Measurements from ENCODE around the gene STOX2. TPM values are rescaled to one million over a fixed set of nuclear protein-coding genes. Genes with fewer than 3 reads are reported as not detected.

STOX2 gene
- total and polyA plus RNA-seq, 8 donors, result 0.29 to 55.8 (median 3.9) TPM

DNA sequence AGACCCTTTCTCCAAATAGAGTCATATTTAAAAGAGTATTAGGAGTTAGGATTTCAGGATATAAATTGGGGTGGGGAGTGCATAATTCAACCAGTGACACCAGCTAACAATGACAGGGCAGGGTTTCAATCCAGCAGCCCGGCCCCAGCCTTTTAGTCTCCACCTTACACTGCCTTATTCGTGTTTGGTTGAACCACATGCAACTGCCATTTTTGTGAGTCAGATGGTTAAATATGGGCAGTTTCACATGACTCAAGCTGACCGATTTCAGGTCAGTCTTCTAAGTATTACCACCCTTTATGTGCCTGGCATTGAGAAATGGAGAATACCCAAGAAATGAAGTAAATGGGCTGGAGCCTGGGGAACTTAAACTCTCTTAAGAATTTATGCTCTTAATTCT lies 102.8 kb downstream of the STOX2 start:
- Histone ChIP-seq H3K4me3 (no peak overlapping the region), H3K36me3 (peaks cover 0 to 22% (median 21%) of the 10 kb centered on the region in 4 donors), H3K27ac (no peak overlapping the region), H3K9me3 (no peaks in the 10 kb centered on the region), H3K27me3 (no peaks in the 10 kb centered on the region), H3K4me1 (peaks cover 0 to 8% (median 2%) of the 10 kb centered on the region in 4 donors)
- 63 to 88% (median 82%) methylated on average over 3 of the region's 3 CpGs for WGBS, 5 donors
- intact Hi-C loops (cut with DNase I; ENCODE audit: low total_unique reads), result no loop called here
- no peak for DNase-seq
- TF ChIP-seq, protein P1, sequence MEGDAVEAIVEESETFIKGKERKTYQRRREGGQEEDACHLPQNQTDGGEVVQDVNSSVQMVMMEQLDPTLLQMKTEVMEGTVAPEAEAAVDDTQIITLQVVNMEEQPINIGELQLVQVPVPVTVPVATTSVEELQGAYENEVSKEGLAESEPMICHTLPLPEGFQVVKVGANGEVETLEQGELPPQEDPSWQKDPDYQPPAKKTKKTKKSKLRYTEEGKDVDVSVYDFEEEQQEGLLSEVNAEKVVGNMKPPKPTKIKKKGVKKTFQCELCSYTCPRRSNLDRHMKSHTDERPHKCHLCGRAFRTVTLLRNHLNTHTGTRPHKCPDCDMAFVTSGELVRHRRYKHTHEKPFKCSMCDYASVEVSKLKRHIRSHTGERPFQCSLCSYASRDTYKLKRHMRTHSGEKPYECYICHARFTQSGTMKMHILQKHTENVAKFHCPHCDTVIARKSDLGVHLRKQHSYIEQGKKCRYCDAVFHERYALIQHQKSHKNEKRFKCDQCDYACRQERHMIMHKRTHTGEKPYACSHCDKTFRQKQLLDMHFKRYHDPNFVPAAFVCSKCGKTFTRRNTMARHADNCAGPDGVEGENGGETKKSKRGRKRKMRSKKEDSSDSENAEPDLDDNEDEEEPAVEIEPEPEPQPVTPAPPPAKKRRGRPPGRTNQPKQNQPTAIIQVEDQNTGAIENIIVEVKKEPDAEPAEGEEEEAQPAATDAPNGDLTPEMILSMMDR (IDR thresholded peaks at IDR 0.05), result no peak
- no peak for TF ChIP-seq EP300 (IDR thresholded peaks at IDR 0.05)
- no peak for TF ChIP-seq POLR2A (IDR thresholded peaks at IDR 0.05)
- no peak for TF ChIP-seq POLR2AphosphoS5 (IDR thresholded peaks at IDR 0.05)

DNA sequence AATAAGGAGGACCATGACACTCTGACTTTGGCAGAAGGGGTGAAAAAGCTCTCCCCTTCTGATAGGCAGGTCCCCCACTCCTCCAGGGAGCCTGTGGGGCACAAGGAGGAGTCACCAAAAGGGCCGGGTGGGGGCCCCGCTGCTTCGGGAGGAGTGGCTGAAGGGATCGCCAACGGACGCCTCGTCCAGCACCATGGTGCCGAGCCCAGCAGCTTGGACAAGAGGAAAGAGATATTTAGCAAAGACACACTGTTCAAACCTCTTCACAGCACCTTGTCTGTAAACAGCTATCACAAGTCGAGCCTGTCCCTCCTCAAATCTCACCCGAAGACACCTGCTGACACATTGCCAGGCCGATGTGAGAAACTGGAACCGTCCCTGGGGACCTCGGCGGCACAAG lies 105.6 kb downstream of the STOX2 start:
- 93 to 98% (median 94%) methylated on average over 14 of the region's 14 CpGs for WGBS, 5 donors
- no peaks in the 10 kb centered on the region for H3K9me3 ChIP-seq
- DNase-seq, result no peak
- no peak overlapping the region for H3K27ac ChIP-seq
- no peak for TF ChIP-seq POLR2AphosphoS5 (IDR thresholded peaks at IDR 0.05)
- no peak for TF ChIP-seq EP300 (IDR thresholded peaks at IDR 0.05)
- TF ChIP-seq, protein P1 (IDR thresholded peaks at IDR 0.05), result no peak
- TF ChIP-seq POLR2A (IDR thresholded peaks at IDR 0.05), result no peak
- intact Hi-C loops (cut with DNase I; ENCODE audit: low total_unique reads), result no loop called here
- H3K27me3 ChIP-seq, result no peaks in the 10 kb centered on the region
- peaks cover 0 to 8% (median 2%) of the 10 kb centered on the region in 4 donors for H3K4me1 ChIP-seq
- H3K4me3 ChIP-seq, result no peak overlapping the region
- H3K36me3 ChIP-seq, result peaks cover 0 to 22% (median 21%) of the 10 kb centered on the region in 4 donors

DNA sequence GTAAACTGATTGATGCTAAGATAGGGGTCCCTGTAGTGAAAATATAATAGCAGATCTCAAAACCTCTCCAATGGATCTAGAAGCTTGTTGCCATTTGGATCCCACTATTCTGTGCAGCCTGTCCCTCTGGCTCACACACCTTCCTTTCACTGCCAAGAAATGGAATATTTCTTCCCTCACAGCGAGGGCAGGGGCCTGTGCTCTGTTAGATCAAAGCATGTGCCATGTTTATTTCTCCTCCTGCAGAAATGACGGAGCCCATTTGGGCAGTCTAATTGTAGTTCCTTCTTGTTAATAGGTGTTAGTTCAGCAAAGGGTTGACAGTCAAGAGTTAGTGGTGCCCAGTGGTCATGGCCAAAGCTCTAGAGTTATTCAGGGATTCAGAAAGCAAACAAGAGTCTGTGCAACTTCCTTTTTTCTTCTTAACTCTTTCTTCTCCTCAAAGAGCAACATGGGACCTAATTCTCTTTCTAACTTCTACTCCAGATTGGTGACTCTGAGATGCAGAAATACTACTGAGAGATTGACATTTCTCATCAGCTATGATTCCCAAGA lies 106.8 kb downstream of the STOX2 start:
- H3K4me1 ChIP-seq, result peaks cover 0 to 8% (median 2%) of the 10 kb centered on the region in 4 donors
- peaks cover 0 to 22% (median 21%) of the 10 kb centered on the region in 4 donors for H3K36me3 ChIP-seq
- DNase-seq, result no peak
- no peak overlapping the region for H3K4me3 ChIP-seq
- intact Hi-C loops (cut with DNase I; ENCODE audit: low total_unique reads), result no loop called here
- 30 to 52% (median 50%) methylated on average over 2 of the region's 2 CpGs for WGBS, 5 donors
- no peaks in the 10 kb centered on the region for H3K27me3 ChIP-seq
- no peak for TF ChIP-seq POLR2A (IDR thresholded peaks at IDR 0.05)
- TF ChIP-seq, protein P1 (IDR thresholded peaks at IDR 0.05), result no peak
- H3K9me3 ChIP-seq, result no peaks in the 10 kb centered on the region
- H3K27ac ChIP-seq, result no peak overlapping the region

DNA sequence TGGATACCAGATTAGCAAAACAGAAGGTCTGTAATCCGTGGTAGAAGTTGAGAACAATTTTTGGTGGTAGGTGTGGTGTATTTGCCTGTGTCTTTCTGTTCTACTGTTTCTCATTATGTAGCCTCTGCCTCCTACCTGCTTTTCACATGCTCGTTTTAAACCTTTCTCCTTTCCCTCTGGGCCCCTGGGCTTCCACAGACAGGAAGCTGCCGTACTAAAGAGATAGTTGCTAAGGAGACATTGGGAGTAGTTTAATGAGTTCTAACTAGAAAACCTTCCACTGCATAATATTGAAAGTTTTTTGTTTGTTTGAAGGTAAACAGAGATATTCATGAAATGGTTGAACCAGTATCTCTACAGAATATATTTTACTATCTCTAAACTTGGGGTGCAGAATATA lies 107.8 kb downstream of the STOX2 start:
- peaks cover 0 to 22% (median 21%) of the 10 kb centered on the region in 4 donors for H3K36me3 ChIP-seq
- no peak overlapping the region for H3K27ac ChIP-seq
- intact Hi-C loops (cut with DNase I; ENCODE audit: low total_unique reads), result no loop called here
- H3K9me3 ChIP-seq, result no peaks in the 10 kb centered on the region
- no peaks in the 10 kb centered on the region for H3K27me3 ChIP-seq
- 17 to 39% (median 31%) methylated on average over 3 of the region's 3 CpGs for WGBS, 5 donors
- peak in 1 of 2 donors; percentile 70 for DNase-seq
- no peak overlapping the region for H3K4me3 ChIP-seq
- H3K4me1 ChIP-seq, result peaks cover 0 to 8% (median 2%) of the 10 kb centered on the region in 4 donors
- TF ChIP-seq POLR2A (IDR thresholded peaks at IDR 0.05) (no peak), POLR2AphosphoS5 (IDR thresholded peaks at IDR 0.05) (no peak), EP300 (IDR thresholded peaks at IDR 0.05) (no peak)
- TF ChIP-seq, protein P1 (IDR thresholded peaks at IDR 0.05), result no peak
